Coronary artery (tissue), 2 donors: Measurements from ENCODE around the gene ATAD3A.
"Not testable (repeated sequence)": the region's sequence is repeated elsewhere in the genome, so short reads cannot be mapped to it uniquely, and the experiment has no call there.

Source experiments
- DNase-seq: peaks from one replicate; pipeline ENCODE4 v3.0.0-alpha.2; 2017; ENCODE audit warnings: low spot score
- H3K27ac ChIP-seq, 2 donors: fragments of 200-600 bp; sonication (generic); one replicate each; pipeline ENCODE4 v1.5.1; 2016 to 2019
- H3K4me3 ChIP-seq: fragments of 200-600 bp; sonication (generic); 2 replicates; pipeline ENCODE4 v1.5.1; 2016; ENCODE audit warnings: mild to moderate bottlenecking, moderate library complexity
- CTCF ChIP-seq: fragments of 200-600 bp; sonication (generic); IDR thresholded peaks from one replicate; pipeline ENCODE4 v1.5.1; 2019; ENCODE audit warnings: antibody characterized with exemption

Gene ATAD3A

GRCh38 chr1:1511533-1512285 lies at the start of gene ATAD3A:
TSS of gene ATAD3A (plus strand) at chr1:1512162. CDS start at chr1:1512269, 107 bp downstream.
- DNase-seq: peak; percentile 97
- H3K4me3 ChIP-seq: peak within 1 kb of the TSS; percentile 79
- TF ChIP-seq CTCF: no peak
- H3K27ac ChIP-seq: peak within 1 kb of the TSS; percentile 87 to 91

GRCh38 chr1:1462318-1462966 lies 49.5 kb upstream of the ATAD3A start:
- no peak for TF ChIP-seq CTCF
- Histone ChIP-seq H3K4me3 (no peak overlapping the region), H3K27ac (no peak overlapping the region)
- DNase-seq: no peak

- no peak for DNase-seq
- no peak for TF ChIP-seq CTCF
- Histone ChIP-seq H3K27ac (no peak overlapping the region), H3K4me3 (no peak overlapping the region)
Observed at GRCh38 chr1:1463312-1463711, 48.6 kb upstream of the ATAD3A start.

DNA sequence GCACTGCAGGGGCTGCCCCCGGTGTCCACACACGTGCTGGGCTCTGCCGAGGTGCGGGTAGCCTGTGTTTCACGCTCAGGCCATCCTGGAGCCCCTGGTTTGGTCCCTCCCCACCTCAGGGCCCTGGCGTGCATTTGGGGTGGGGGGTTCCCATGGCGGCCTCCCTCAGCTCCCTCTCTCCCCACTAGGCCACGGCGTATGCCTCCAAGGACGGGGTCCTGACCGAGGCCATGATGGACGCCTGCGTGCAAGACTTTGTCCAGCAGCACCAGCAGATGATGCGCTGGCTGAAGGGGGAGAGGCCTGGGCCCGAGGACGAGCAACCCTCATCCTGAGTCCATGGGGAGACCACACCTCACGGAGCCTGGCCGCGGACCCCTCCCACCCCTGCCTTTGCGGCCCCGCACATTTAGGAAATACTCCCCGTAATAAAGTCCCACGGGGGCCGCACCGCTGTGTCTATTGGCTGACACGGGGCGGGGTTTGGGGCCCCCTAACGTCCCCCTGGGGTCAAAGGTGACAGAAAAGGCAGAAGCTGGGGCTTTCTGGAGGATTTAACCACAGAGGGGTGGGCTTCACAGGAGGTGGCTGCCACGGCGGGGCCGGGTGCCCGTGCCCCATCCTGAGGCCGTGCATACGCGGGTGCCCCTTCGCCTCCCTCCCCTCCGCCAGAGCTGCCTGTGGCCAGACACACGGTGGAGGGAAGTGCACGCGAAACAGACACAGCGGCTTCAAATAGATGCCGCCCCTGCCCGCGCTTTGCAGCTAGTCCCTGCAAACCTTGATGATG lies 43.6 kb upstream of the ATAD3A start:
- H3K4me3 ChIP-seq, DNase-seq, H3K27ac ChIP-seq: not testable (repeated sequence)

DNA sequence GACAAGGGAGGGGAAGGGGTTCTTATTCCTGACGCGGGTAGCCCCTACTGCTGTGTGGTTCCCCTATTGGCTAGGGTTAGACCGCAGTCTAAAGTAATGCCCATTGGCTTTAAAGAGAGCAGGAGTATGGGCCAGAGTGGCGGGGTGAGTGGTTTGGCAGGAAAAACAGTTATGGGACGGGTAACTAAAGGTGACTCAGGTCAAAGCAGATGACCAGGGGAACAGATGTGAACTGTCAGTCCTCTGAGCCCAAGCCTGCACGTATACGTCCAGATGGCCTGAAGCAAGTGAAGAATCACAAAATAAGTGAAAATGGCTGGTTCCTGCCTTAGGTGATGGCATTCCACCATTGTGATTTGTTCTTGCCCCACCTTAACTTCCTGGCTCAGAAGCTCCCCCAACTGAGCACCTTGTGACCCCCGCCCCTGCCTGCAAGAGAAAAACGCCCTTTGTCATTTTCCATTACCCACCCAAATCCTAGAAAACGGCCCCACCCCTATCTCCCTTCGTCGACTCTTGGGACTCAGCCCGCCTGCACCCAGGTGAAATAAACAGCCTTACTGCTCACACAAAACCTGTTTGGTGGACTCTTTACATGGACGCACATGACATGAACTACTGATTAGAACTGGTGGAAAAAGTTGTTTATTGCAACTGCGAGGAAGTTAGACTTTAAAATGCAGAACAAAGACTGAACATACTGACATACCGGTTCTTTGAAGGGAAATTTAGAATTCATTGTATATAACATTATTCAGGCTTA lies 41.2 kb upstream of the ATAD3A start:
- Histone ChIP-seq H3K27ac (peak overlapping the region; percentile 71 to 90), H3K4me3 (peak overlapping the region; percentile 93)
- no peak for DNase-seq
- TF ChIP-seq CTCF: no peak

DNA sequence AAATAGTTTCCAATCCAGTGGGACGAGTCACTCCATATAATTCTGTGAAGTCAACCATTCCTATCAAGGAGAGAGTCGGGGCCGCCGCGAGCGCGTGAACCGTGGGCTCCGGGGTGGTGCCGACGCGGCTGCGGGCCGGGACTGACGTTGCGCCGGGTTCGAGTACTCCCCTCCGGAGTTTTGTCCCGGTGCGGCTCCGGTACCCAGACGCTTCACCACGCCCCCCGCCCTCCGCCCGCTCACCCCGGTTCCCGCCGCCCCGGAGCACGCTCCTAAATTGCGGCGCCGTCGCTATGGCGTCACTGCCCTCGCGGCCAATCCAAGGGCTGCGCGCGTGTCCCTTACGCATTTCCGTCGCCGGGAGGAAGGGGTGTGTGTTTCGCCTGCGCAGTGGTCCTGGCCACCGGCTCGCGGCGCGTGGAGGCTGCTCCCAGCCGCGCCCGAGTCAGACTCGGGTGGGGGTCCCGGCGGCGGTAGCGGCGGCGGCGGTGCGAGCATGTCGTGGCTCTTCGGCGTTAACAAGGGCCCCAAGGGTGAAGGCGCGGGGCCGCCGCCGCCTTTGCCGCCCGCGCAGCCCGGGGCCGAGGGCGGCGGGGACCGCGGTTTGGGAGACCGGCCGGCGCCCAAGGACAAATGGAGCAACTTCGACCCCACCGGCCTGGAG lies 40.4 kb upstream of the ATAD3A start, which contains the start of gene ATAD3B:
Gene ATAD3B (plus strand): TSS at position 377 of the 664 bp plus-strand sequence. CDS start 120 bp downstream, at position 497.
- DNase-seq: peak; percentile 94
- H3K27ac ChIP-seq: peak within 1 kb of the TSS; percentile 71 to 90
- TF ChIP-seq CTCF: no peak
- peak within 1 kb of the TSS; percentile 93 for H3K4me3 ChIP-seq

- peak overlapping the region; percentile 93 for H3K4me3 ChIP-seq
- not testable (repeated sequence) for DNase-seq, H3K27ac ChIP-seq
Observed at GRCh38 chr1:1472053-1472876, 39.7 kb upstream of the ATAD3A start.

- DNase-seq, H3K4me3 ChIP-seq, H3K27ac ChIP-seq: not testable (repeated sequence)
Observed at GRCh38 chr1:1476011-1476410, 36.0 kb upstream of the ATAD3A start.
